Mucosa of descending colon (tissue), 3 donors: Measurements from ENCODE around the gene PIP4K2B. TPM values are rescaled to one million over a fixed set of nuclear protein-coding genes. Genes with fewer than 3 reads are reported as not detected.
A peak's percentile ranks its signal among the peaks of the same experiment; 100 is the strongest.

Source experiments
- ATAC-seq: fragments of 200-7000 bp; cut with Tn5 transposase; one replicate; pipeline ENCODE4 v1.9.1; 2020; ENCODE audit warnings: mild to moderate bottlenecking, moderate library complexity
- DNase-seq, 3 donors: peaks; one replicate each; pipeline ENCODE4 v3.0.0-alpha.2; 2020
- H3K36me3 ChIP-seq: fragments of 200-600 bp; one replicate; pipeline ENCODE4 v1.8.0; 2021; ENCODE audit warnings: low read depth, mild to moderate bottlenecking
- H3K4me1 ChIP-seq: fragments of 200-600 bp; one replicate; pipeline ENCODE4 v1.8.0; 2021; ENCODE audit warnings: low read depth, mild to moderate bottlenecking
- H3K4me3 ChIP-seq: fragments of 200-600 bp; one replicate; pipeline ENCODE4 v1.8.0; 2021; ENCODE audit warnings: mild to moderate bottlenecking
- H3K9me3 ChIP-seq: fragments of 200-600 bp; one replicate; pipeline ENCODE4 v1.8.0; 2021; ENCODE audit warnings: mild to moderate bottlenecking
- intact Hi-C, 2 donors: fragments of 100-400 bp; cut with DNase I in 1 of 2; cut with micrococcal nuclease in 1 of 2; formaldehyde crosslinking; loops; one replicate each; pipeline versions ENCODE4 v1.11.0 to v1.11.1; 2022; cut with DNase I, micrococcal nuclease
- total RNA-seq, 3 donors: library from RNA; stranded (reverse); fragmentation: NEBNext Ultra II Directional in 2 of 3; extraction: Animal tissue kit (Norgen Biotek cat#: 25700) in 2 of 3; gene quantifications; one replicate each; pipeline versions ENCODE4 v1.2.1 to v1.2.4, GENCODE V29; 2021 to 2023
- TF ChIP-seq, protein P1 (sequence below): fragments of 200-600 bp; IDR thresholded peaks from one replicate; pipeline ENCODE4 v1.8.0; 2022; ENCODE audit warnings: antibody characterized with exemption, mild to moderate bottlenecking
- donor health status: DM: no; HTN: no; CAD: no; lungs with moderate emphysema.
- donor health status: DM: no; HTN: no; CAD: no.
- donor health status: DM: no; HTN: yes; CAD: no.

PIP4K2B gene
- total RNA-seq, 3 donors from 2014 or later, result 16.7 to 44.8 (median 20.6) TPM

DNA sequence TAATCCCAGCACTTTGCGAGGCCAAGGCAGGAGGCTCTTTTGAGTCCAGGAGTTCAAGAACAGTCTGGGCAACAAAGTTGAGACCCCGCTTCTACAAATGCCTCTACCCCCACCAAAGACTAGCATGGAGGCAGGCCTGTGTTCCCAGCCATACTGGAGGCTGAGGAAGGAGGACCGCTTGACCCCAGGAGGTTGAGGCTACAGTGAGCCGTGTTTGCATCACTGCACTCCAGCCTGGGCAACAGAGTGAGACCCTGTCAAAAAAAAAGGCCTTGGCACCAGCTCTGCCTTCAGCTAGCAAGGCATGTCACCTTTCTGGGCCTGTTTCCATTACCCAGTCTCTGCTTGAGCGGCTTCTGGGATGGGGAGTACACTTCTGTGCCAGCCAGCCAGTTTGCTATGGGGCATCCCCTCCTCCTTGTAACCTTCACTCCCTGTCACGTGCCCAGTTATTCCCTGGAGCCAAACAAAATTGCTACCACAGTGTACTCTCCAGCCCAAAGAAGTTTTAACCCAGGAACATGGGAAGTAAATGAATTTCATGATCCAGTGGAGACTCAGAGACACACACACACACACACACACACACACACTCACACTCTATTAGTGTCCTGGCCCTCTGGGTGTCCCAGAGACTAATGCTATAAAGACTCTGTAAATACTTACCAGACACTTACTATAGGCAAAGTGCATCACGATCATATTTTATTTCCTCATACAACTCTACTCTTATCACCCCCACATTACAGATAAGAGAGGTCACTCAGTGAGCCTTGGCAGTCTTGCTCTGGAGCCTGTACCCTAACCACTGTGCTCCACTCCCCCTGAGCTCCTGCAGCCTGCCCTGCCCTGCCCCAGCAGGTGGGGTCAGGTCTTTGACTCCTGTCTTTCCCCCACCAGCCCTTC is 66.7 kb downstream of the PIP4K2B start:
- Histone ChIP-seq H3K4me1 (peaks cover 35% of the 10 kb centered on the region), H3K9me3 (no peaks in the 10 kb centered on the region), H3K36me3 (no peaks in the 10 kb centered on the region), H3K4me3 (no peak overlapping the region)
- TF ChIP-seq, protein P1, sequence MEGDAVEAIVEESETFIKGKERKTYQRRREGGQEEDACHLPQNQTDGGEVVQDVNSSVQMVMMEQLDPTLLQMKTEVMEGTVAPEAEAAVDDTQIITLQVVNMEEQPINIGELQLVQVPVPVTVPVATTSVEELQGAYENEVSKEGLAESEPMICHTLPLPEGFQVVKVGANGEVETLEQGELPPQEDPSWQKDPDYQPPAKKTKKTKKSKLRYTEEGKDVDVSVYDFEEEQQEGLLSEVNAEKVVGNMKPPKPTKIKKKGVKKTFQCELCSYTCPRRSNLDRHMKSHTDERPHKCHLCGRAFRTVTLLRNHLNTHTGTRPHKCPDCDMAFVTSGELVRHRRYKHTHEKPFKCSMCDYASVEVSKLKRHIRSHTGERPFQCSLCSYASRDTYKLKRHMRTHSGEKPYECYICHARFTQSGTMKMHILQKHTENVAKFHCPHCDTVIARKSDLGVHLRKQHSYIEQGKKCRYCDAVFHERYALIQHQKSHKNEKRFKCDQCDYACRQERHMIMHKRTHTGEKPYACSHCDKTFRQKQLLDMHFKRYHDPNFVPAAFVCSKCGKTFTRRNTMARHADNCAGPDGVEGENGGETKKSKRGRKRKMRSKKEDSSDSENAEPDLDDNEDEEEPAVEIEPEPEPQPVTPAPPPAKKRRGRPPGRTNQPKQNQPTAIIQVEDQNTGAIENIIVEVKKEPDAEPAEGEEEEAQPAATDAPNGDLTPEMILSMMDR, result no peak
- ATAC-seq (peak; percentile 17), DNase-seq (peak in 1 of 3 donors; percentile 56)
- intact Hi-C loops, result loop anchor here in 1 of 2 donors (10.0 kb wide), 1 partner anchor 58 kb away; the partner anchor contains the start of gene EPOP

DNA sequence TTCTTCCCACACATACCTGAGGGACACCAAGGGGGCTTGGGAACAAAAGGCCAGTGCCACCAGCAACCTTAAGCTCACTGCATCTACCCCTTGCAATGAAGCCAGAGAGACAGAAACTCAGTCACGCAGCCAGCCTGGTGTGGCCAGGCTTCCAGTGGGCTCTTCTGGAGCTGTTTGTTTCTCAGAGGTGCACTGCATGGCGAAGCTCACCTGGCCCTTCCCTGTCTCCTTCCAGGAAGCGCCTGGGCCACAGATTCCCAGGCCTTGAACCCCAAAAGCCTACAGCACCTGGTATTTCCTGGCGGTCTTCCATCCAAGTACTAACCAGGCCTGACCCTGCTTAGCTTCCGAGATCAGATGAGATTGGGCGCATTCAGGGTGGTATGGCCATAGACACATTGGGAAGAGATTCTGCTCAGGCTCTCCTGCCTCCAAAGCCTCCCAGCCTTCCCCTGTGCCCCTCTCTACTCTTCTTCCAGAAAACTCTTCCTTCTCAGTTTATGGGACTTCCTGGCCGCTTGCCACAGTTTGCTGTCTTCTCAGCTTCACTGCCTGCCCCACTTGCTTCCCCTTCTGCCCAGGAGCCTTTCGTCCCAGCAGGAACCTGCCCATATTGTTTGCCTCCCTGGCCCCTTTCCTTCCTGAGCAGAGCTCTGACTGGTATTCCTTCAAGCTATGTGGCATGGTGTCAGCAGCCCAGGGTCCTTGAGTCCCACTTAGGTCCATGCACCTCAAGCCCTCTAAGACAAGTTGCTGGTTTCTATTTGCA is 67.6 kb downstream of the PIP4K2B start:
- Histone ChIP-seq H3K4me1 (peaks cover 37% of the 10 kb centered on the region), H3K9me3 (no peaks in the 10 kb centered on the region), H3K4me3 (no peak overlapping the region), H3K36me3 (no peaks in the 10 kb centered on the region)
- intact Hi-C loops, result loop anchor here in 1 of 2 donors (10.0 kb wide), 1 partner anchor 57 kb away; the partner anchor contains the start of gene EPOP
- ATAC-seq, result no peak
- TF ChIP-seq, protein P1, result no peak
- peak in 1 of 3 donors; percentile 75 for DNase-seq

DNA sequence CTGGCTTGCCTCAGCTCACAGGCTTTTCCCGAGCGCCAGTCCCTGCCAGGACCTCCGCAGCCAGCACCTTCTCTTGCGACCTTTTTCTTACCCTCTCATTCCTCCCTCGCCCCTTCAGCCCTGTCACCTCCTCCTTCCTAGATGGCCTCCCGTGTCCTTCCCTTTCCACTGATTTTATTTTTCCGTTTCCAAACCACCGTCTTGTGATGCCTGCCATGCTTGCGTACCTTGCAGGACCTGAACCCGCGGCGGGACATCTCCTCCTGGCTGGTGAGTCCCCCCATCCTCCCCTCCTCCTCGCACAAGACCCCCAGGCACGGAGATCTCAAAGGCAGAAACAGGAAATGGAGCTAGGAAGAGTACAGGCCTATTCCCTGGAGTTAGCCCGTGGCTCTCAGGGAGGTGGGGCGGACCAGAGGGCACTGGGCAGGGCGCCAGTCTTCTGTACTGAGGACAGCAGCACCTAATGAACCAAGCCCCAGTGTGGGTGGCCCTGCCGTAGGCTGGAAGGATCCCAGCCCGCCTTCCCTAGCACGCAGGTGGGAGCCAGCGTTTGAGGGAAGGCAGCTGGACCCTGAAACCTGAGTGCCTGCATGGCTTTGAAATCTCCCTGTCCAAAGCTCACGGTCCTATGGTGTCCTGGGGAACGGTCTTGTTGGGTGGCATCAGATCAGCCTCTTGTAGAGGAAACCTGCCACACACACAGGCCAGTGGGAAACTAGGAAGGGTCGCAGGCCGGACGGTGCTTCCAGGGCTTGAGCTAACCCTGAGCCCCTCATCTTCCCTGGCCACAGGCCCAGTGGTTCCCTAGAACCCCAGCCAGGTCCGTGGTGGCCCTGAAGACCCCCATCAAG is 68.6 kb downstream of the PIP4K2B start:
- intact Hi-C loops, result loop anchor here in 1 of 2 donors (10.0 kb wide), 1 partner anchor 56 kb away; the partner anchor contains the start of gene EPOP
- H3K4me1 ChIP-seq, result peaks cover 39% of the 10 kb centered on the region
- no peaks in the 10 kb centered on the region for H3K36me3 ChIP-seq
- TF ChIP-seq, protein P1, result no peak
- peak; percentile 75 for ATAC-seq
- H3K9me3 ChIP-seq, result no peaks in the 10 kb centered on the region
- H3K4me3 ChIP-seq, result peak overlapping the region; percentile 50
- DNase-seq, result peak; percentile 94 to 97 (median 94)

DNA sequence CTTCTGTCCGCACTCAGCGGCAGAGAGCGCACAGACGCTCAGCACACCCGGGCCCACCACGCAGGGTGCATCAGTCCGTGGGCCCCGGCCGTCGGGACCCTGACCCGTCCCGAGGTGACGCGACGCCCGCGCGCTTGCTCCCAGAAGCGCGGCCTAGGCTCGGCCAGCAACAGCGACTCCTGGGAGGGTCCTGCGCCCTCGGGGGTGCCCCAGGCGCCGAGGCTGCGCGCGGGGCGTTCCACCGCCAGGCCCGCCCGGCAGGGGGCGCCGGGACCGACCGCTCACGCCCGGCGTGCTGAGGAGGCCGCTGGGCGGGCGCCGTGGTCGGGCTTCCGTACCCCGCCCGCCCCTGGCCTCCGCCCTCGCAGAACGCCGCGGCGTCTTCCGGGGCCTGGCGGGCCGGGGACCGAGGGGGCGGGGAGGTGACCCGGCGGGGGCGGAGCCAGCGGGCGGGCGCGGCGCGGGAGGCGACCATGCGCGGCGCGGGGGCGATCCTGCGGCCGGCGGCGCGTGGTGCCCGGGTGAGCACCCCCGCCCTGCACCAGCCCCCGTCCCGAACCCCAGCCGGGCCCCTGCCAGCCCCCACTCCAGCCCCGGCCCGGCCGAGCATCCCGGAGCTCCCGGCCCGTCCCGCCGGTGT is 69.3 kb downstream of the PIP4K2B start, which contains the start of gene CISD3:
CISD3 (plus strand) TSS at position 456 of the 640 bp plus-strand sequence; CDS start at position 474, 18 bp downstream.
- intact Hi-C loops, result loop anchor here in 1 of 2 donors (10.0 kb wide), 1 partner anchor 55 kb away; the partner anchor contains the start of gene EPOP
- peaks cover 47% of the 10 kb centered on the region for H3K4me1 ChIP-seq

More for the DNA sequence above, 69.3 kb downstream of the PIP4K2B start, which contains the start of gene CISD3:
- DNase-seq (peak; percentile 90 to 94 (median 93)), ATAC-seq (peak; percentile 81)
- TF ChIP-seq, protein P1, result peak; percentile 93
- H3K9me3 ChIP-seq, result no peaks in the 10 kb centered on the region
- peak within 1 kb of the TSS; percentile 50 for H3K4me3 ChIP-seq
- H3K36me3 ChIP-seq, result no peaks in the 10 kb centered on the region
